ENCODE measurements around the gene QSOX1. TPM values are rescaled to one million over a fixed set of nuclear protein-coding genes. Genes with fewer than 3 reads are reported as not detected.

Gene QSOX1
- total and polyA plus RNA-seq, 9 of the 15 experiments (the other 6 are each of a cell fraction or from before 2014, with no cell fraction given), result 4.0 to 53.1 (median 15.0) TPM

GRCh38 chr1:180218806-180219765 lies 64.4 kb downstream of the QSOX1 start:
- no peak overlapping the region; a peak in 1 of 4 replicates for H3K9ac ChIP-seq (ENCODE audit: insufficient read depth in 1 of 2, low read depth in 2 of 2, low read length in 2 of 2)
- H2AFZ ChIP-seq (ENCODE audit: low read depth, low read length), result no peak overlapping the region
- no peaks in the 10 kb centered on the region for H3K9me1 ChIP-seq (ENCODE audit: control insufficient read depth, insufficient read depth, low read length)
- in situ Hi-C loops (cut with MboI), result no loop called here
- ChIA-PET CTCF (ENCODE audit: low intra/inter-chr PET ratio) (no interaction called here), POLR2A (no interaction called here)
- H3K27ac ChIP-seq (ENCODE audit: extremely low read depth, low read depth, low read length), result no peak overlapping the region
- no TSS peak for BruUV-seq (replicated peaks)
- H3K36me3 ChIP-seq (ENCODE audit: control insufficient read depth, insufficient read depth, low read length), result no peaks in the 10 kb centered on the region
- H3K9me3 ChIP-seq (replicated peaks; ENCODE audit: control insufficient read depth, insufficient read depth, low read depth, low read length), result no peaks in the 10 kb centered on the region
- no peak overlapping the region for H3K4me3 ChIP-seq
- TF ChIP-seq ZNF232 (CRISPR knock-in tag; IDR thresholded peaks at IDR 0.05), result 0 out of 2 replicates have a peak, but pooled peaks have one; percentile 40
- no peak for TF ChIP-seq PHF8 (IDR thresholded peaks at IDR 0.05; ENCODE audit: borderline replicate concordance, low read length)
- TF ChIP-seq KLF10 (CRISPR knock-in tag; IDR thresholded peaks at IDR 0.05), result no peak
- TF ChIP-seq NR2C1 (IDR thresholded peaks at IDR 0.05), result peak; percentile 53
- TF ChIP-seq NR2C1 (tag; IDR thresholded peaks at IDR 0.05), result no peak
- no peak overlapping the region for H3K4me2 ChIP-seq (ENCODE audit: insufficient read depth, low read length)
- no peaks in the 10 kb centered on the region for H4K20me1 ChIP-seq (replicated peaks; ENCODE audit: control insufficient read depth, insufficient read depth, low read length)
- peaks cover 0 to 3% of the 10 kb centered on the region in 2 experiments; a peak in 2 of 5 replicates for H3K4me1 ChIP-seq (replicated peaks in 1 of 2; ENCODE audit: control insufficient read depth in 2 of 2, insufficient read depth in 2 of 2, low read length in 2 of 2)
- ATAC-seq, result no peak; the same call in 1 of the 3 replicates
- peaks cover 26 to 37% of the 10 kb centered on the region in 2 experiments for H3K27me3 ChIP-seq (ENCODE audit: control insufficient read depth in 2 of 2, insufficient read depth in 2 of 2, low read length in 2 of 2)
- no peak for FAIRE-seq
- WGBS (ENCODE audit: insufficient coverage, low coverage, missing lambda C conversion rate), result 20% methylated on average over 17 of the region's 20 CpGs
- no peak for DNase-seq (ENCODE audit: extremely low read depth in 1 of 4, low spot score in 3 of 4)
- H3K79me2 ChIP-seq (ENCODE audit: control insufficient read depth, insufficient read depth, low read length), result no peaks in the 10 kb centered on the region
- intact Hi-C loops (cut with micrococcal nuclease), result no loop called here

Measured in K562 (cell line).